HepG2 (cell line): ENCODE measurements around the gene MYBPC2. TPM values are rescaled to one million over a fixed set of nuclear protein-coding genes. Genes with fewer than 3 reads are reported as not detected.

Experiments used
- ATAC-seq: fragments of 200-7000 bp; cut with Tn5 transposase; 3 replicates; pipeline ENCODE4 v1.9.1; 2020; ENCODE audit warnings: mild to moderate bottlenecking, moderate library complexity
- BruUV-seq: library from RNA; stranded (reverse); fragments of 400-500 nt; replicated peaks from 2 replicates; lab custom pipeline; 2021; lab: Mats Ljungman, UMichigan
- CTCF ChIA-PET: fragments of 300-600 bp; formaldehyde crosslinking; extraction: SDS; loops from one replicate; lab custom pipeline; 2021; ENCODE audit warnings: low total read pairs, inconsistent platforms, low intra/inter-chr PET ratio; lab: Yijun Ruan, JAX
- POLR2A ChIA-PET: fragments of 350-600 bp; sonication (Branson Sonifier 250); formaldehyde crosslinking; loops from one replicate; lab custom pipeline; 2020; ENCODE audit warnings: antibody characterized with exemption, inconsistent platforms; lab: Yijun Ruan, JAX
- DNase-seq: peaks from one replicate; pipeline ENCODE4 v3.0.0-alpha.2; 2015; ENCODE audit warnings: low spot score
- FAIRE-seq: peaks from 3 replicates; lab custom pipeline; 2011; peaks lifted over from hg19 to GRCh38; lab: Jason Lieb, UNC
- H2AFZ ChIP-seq: one replicate; pipeline ENCODE4 v1.6.1; 2011; ENCODE audit warnings: low read length, inconsistent platforms
- H3K27ac ChIP-seq: fragments of 300-600 bp; 3 replicates; pipeline ENCODE4 v1.8.0; 2011; ENCODE audit warnings: mixed run types, mild to moderate bottlenecking, mixed read lengths, low read length, inconsistent platforms; ENCODE audit not compliant: insufficient read depth; ENCODE audit errors: extremely low read length
- H3K27me3 ChIP-seq, 2 experiments: fragments of 200-600 bp in 1 of 2; 2 replicates in 1 of 2; 3 replicates in 1 of 2; pipeline versions ENCODE4 v1.6.0 to v1.8.0; 2011; ENCODE audit warnings: low read length in 2 of 2, mild to moderate bottlenecking in 2 of 2, moderate library complexity in 2 of 2, inconsistent platforms in 1 of 2; ENCODE audit not compliant: insufficient read depth in 2 of 2, control insufficient read depth in 1 of 2
- H3K36me3 ChIP-seq, 2 experiments: fragments of 200-600 bp in 1 of 2; replicated peaks in 1 of 2; 2 replicates in 1 of 2; 3 replicates in 1 of 2; pipeline versions ENCODE4 v1.5.1 to v1.8.0; 2011; ENCODE audit warnings: low read length in 2 of 2, inconsistent platforms in 1 of 2; ENCODE audit not compliant: insufficient read depth in 2 of 2, control insufficient read depth in 1 of 2
- H3K4me1 ChIP-seq: 2 replicates; pipeline ENCODE4 v1.5.1; 2012; ENCODE audit warnings: low read length, inconsistent platforms; ENCODE audit not compliant: insufficient read depth
- H3K4me2 ChIP-seq: 2 replicates; pipeline ENCODE4 v1.6.0; 2011; ENCODE audit warnings: low read depth, low read length, inconsistent platforms
- H3K4me3 ChIP-seq, 3 experiments: fragments of 200-600 bp in 1 of 3; sonication (generic), shearing (Covaris generic) in 1 of 3; replicated peaks in 1 of 3; 2 replicates each; pipeline ENCODE4 v1.5.1; 2011 to 2016; ENCODE audit warnings: low read length in 3 of 3, inconsistent platforms in 2 of 3, low read depth in 2 of 3, mild to moderate bottlenecking in 2 of 3, control low read depth in 1 of 3, mixed read lengths in 1 of 3; ENCODE audit not compliant: insufficient read depth in 1 of 3
- H3K79me2 ChIP-seq: one replicate; pipeline ENCODE4 v1.6.1; 2011; ENCODE audit warnings: low read length, inconsistent platforms; ENCODE audit not compliant: insufficient read depth
- H3K9ac ChIP-seq: 2 replicates; pipeline ENCODE4 v1.6.0; 2011; ENCODE audit warnings: mild to moderate bottlenecking, low read depth, low read length, inconsistent platforms; ENCODE audit not compliant: insufficient read depth
- H3K9me3 ChIP-seq: 2 replicates; pipeline ENCODE4 v1.5.1; 2012; ENCODE audit warnings: mild to moderate bottlenecking, low read length
- H4K20me1 ChIP-seq: 2 replicates; pipeline ENCODE4 v1.6.0; 2011; ENCODE audit warnings: inconsistent platforms, mild to moderate bottlenecking, low read length, moderate library complexity; ENCODE audit not compliant: insufficient read depth
- ASH2L ChIP-seq: fragments of 300-600, 200-600 bp; sonication (generic); IDR thresholded peaks from 2 replicates; pipeline ENCODE4 v1.7.0; 2017; ENCODE audit warnings: low read depth, mild to moderate bottlenecking, moderate library complexity, mixed read lengths, low read length; ENCODE audit not compliant: insufficient read length
- IRF1 ChIP-seq: sonication (generic); formaldehyde crosslinking; IDR thresholded peaks from 2 replicates; pipeline ENCODE4 v1.4.0; 2020; ENCODE audit warnings: low read depth, mild to moderate bottlenecking, missing genetic modification reagents
- KIAA2018 ChIP-seq: sonication (generic); formaldehyde crosslinking; IDR thresholded peaks from 2 replicates; pipeline ENCODE4 v1.5.0; 2020; ENCODE audit warnings: mild to moderate bottlenecking, missing genetic modification reagents, borderline replicate concordance
- KLF12 ChIP-seq: sonication (generic); formaldehyde crosslinking; IDR thresholded peaks from 2 replicates; pipeline ENCODE4 v1.4.0; 2020; ENCODE audit warnings: missing genetic modification reagents, borderline replicate concordance
- SRF ChIP-seq: IDR thresholded peaks from 2 replicates; pipeline ENCODE4 v1.6.1; 2011; ENCODE audit warnings: mild to moderate bottlenecking, low read depth, low read length, moderate library complexity
- TBX2 ChIP-seq: sonication (generic); formaldehyde crosslinking; IDR thresholded peaks from 2 replicates; pipeline ENCODE4 v1.5.0; 2020; ENCODE audit warnings: missing genetic modification reagents, mild to moderate bottlenecking, borderline replicate concordance
- ZC3H4 ChIP-seq: sonication (generic); formaldehyde crosslinking; IDR thresholded peaks from 2 replicates; pipeline ENCODE4 v1.4.0; 2020; ENCODE audit warnings: missing genetic modification reagents, borderline replicate concordance
- ZNF337 ChIP-seq: sonication (generic); formaldehyde crosslinking; IDR thresholded peaks from 2 replicates; pipeline ENCODE4 v1.5.1; 2020; ENCODE audit warnings: missing genetic modification reagents, low read depth, mild to moderate bottlenecking, borderline replicate concordance
- ZNF572 ChIP-seq: sonication (generic); formaldehyde crosslinking; IDR thresholded peaks from 2 replicates; pipeline ENCODE4 v1.5.1; 2020; ENCODE audit warnings: mild to moderate bottlenecking, missing genetic modification reagents
- ZSCAN9 ChIP-seq: IDR thresholded peaks from 2 replicates; pipeline ENCODE4 v1.6.1; 2016; ENCODE audit warnings: borderline replicate concordance
- WGBS: methylation state at CpG from one replicate; pipeline ENCODE4 v1.1.6; 2017; ENCODE audit warnings: low lambda C conversion rate; 5-methylcytosine and 5-hydroxymethylcytosine counted together
- in situ Hi-C: cut with HindIII; loops from 2 replicates; pipeline ENCODE4 v1.10.0; 2017; ENCODE audit warnings: low pct_unique_long_range_greater_than_20kb; ENCODE audit not compliant: extremely low pct_ligation_motif_present
- intact Hi-C: fragments of 100-400 bp; cut with micrococcal nuclease; formaldehyde crosslinking; loops from one replicate; pipeline ENCODE4 v1.10.0; 2022; ENCODE audit not compliant: unreplicated experiment
- polyA plus RNA-seq, 8 experiments: library from polyadenylated mRNA; depleted of rRNA in 3 of 8; stranded (reverse) in 7 of 8; unstranded in 1 of 8; fragments of >200 nt; fragmentation: Illumina TruSeq in 4 of 8; extraction: Trizol in 4 of 8; gene quantifications; 2 replicates each; pipeline versions ENCODE4 v1.2.1 to v1.2.3, GENCODE V29; 2011 to 2016; ENCODE audit warnings: low read depth in 4 of 8, missing spikeins in 1 of 8, mixed read lengths in 1 of 8; ENCODE audit not compliant: insufficient read depth in 1 of 8
- total RNA-seq, 5 experiments: library from RNA; depleted of rRNA; stranded (reverse); fragments of >200 nt; fragmentation: Illumina TruSeq; extraction: Trizol; gene quantifications; 2 replicates each; pipeline ENCODE4 v1.2.3, GENCODE V29; 2016; ENCODE audit warnings: low read depth in 1 of 5
- TF ChIP-seq, protein P1 (sequence below): sonication (generic); formaldehyde crosslinking; IDR thresholded peaks from 2 replicates; pipeline ENCODE4 v1.5.0; 2020; ENCODE audit warnings: mild to moderate bottlenecking, missing genetic modification reagents, borderline replicate concordance

Gene MYBPC2
- total and polyA plus RNA-seq, 2 of the 13 experiments (the other 11 are each of a cell fraction or from before 2014, with no cell fraction given): not detected

- 10% methylated on average over 8 of the region's 8 CpGs for WGBS
- peaks cover 11% of the 10 kb centered on the region for H3K4me1 ChIP-seq
- in situ Hi-C loops: no loop called here
Observed at GRCh38 chr19:50497022-50497405, 64.3 kb downstream of the MYBPC2 start.

More at GRCh38 chr19:50497022-50497405, 64.3 kb downstream of the MYBPC2 start:
- no peak for TF ChIP-seq ZNF337
- no peak for TF ChIP-seq ZC3H4 (CRISPR knock-in tag)
- TF ChIP-seq ZSCAN9 (CRISPR knock-in tag): no peak
- TF ChIP-seq KLF12: no peak
- no peak for TF ChIP-seq SRF
- TF ChIP-seq TBX2 (CRISPR knock-in tag): no peak
- TF ChIP-seq, protein P1, sequence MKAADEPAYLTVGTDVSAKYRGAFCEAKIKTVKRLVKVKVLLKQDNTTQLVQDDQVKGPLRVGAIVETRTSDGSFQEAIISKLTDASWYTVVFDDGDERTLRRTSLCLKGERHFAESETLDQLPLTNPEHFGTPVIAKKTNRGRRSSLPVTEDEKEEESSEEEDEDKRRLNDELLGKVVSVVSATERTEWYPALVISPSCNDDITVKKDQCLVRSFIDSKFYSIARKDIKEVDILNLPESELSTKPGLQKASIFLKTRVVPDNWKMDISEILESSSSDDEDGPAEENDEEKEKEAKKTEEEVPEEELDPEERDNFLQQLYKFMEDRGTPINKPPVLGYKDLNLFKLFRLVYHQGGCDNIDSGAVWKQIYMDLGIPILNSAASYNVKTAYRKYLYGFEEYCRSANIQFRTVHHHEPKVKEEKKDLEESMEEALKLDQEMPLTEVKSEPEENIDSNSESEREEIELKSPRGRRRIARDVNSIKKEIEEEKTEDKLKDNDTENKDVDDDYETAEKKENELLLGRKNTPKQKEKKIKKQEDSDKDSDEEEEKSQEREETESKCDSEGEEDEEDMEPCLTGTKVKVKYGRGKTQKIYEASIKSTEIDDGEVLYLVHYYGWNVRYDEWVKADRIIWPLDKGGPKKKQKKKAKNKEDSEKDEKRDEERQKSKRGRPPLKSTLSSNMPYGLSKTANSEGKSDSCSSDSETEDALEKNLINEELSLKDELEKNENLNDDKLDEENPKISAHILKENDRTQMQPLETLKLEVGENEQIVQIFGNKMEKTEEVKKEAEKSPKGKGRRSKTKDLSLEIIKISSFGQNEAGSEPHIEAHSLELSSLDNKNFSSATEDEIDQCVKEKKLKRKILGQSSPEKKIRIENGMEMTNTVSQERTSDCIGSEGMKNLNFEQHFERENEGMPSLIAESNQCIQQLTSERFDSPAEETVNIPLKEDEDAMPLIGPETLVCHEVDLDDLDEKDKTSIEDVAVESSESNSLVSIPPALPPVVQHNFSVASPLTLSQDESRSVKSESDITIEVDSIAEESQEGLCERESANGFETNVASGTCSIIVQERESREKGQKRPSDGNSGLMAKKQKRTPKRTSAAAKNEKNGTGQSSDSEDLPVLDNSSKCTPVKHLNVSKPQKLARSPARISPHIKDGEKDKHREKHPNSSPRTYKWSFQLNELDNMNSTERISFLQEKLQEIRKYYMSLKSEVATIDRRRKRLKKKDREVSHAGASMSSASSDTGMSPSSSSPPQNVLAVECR: no peak
- TF ChIP-seq ZNF572 (CRISPR knock-in tag): no peak
- no peak for TF ChIP-seq ASH2L
- TF ChIP-seq IRF1 (CRISPR knock-in tag): no peak
- TF ChIP-seq KIAA2018 (CRISPR knock-in tag): no peak
- H3K9me3 ChIP-seq: no peaks in the 10 kb centered on the region
- FAIRE-seq: no peak
- no peak overlapping the region for H3K9ac ChIP-seq
- no peaks in the 10 kb centered on the region for H4K20me1 ChIP-seq
- no peak overlapping the region for H2AFZ ChIP-seq
- H3K4me2 ChIP-seq: peak overlapping the region; percentile 58
- no peaks in the 10 kb centered on the region for H3K36me3 ChIP-seq
- no peaks in the 10 kb centered on the region for H3K79me2 ChIP-seq
- intact Hi-C loops: no loop called here
- DNase-seq: no peak
- BruUV-seq: no TSS peak
- ChIA-PET POLR2A (no interaction called here), CTCF (no interaction called here)
- ATAC-seq: peak; percentile 16; the same call in 1 of the 3 replicates
- H3K27me3 ChIP-seq: peaks cover 4 to 11% of the 10 kb centered on the region in 2 experiments; a peak in 3 of 5 replicates
- H3K27ac ChIP-seq: no peak overlapping the region
- H3K4me3 ChIP-seq: peak overlapping the region in 1 of 3 experiments; percentile 12; a peak in 1 of 6 replicates
